GM06990 (cell line): ENCODE measurements around the gene SCT.

Experiments used
- DNase-seq: peaks from one replicate; pipeline ENCODE4 v3.0.0-alpha.2; 2011; ENCODE audit not compliant: insufficient read length; ENCODE audit errors: extremely low read depth
- H3K27me3 ChIP-seq: replicated peaks from 2 replicates; pipeline ENCODE4 v1.6.0; 2011; ENCODE audit warnings: low read length; ENCODE audit not compliant: control insufficient read depth, insufficient read depth
- H3K36me3 ChIP-seq: 2 replicates; pipeline ENCODE4 v1.5.1; 2011; ENCODE audit warnings: low read length; ENCODE audit not compliant: control insufficient read depth, insufficient read depth
- H3K4me3 ChIP-seq: replicated peaks from 2 replicates; pipeline ENCODE4 v1.5.1; 2011; ENCODE audit warnings: low read depth, mild to moderate bottlenecking, control low read depth, low read length
- TF ChIP-seq, protein P1 (sequence below): IDR thresholded peaks from 2 replicates; pipeline ENCODE4 v1.5.1; 2011; ENCODE audit warnings: low read length, control low read depth, mild to moderate bottlenecking, inconsistent platforms; ENCODE audit not compliant: insufficient read depth, poor library complexity, severe bottlenecking

The SCT gene

DNA sequence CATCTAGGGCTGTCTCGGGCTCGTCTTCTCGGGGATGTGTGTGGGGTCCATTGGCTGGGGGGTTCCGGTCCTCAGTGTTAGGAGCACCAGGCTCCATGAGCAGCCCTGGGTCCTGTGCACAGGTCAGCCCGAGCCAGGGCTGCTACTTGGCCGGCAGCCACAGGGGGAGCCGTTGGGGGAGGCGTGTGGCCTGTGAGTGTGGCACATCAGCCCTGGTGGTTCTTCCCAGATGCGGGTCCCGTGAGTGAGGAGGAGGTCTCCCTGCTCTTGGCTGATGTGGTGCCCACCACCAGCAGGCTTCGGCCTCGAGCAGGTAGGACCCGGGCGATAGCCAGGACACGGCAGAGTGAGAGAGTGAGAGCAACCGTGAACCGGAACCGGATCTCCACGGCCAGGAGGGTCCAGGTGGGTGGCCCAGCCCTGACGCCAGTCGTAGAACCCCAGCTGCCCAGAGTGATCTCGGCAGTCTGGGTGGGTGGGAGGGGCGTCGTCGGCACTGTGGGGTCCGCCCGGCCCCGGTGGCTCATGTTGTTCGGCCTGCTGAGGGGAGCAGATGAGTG lies 29.7 kb downstream of the SCT start:
- no peaks in the 10 kb centered on the region for H3K27me3 ChIP-seq
- no peak overlapping the region for H3K4me3 ChIP-seq
- peaks cover 47% of the 10 kb centered on the region for H3K36me3 ChIP-seq
- TF ChIP-seq, protein P1, sequence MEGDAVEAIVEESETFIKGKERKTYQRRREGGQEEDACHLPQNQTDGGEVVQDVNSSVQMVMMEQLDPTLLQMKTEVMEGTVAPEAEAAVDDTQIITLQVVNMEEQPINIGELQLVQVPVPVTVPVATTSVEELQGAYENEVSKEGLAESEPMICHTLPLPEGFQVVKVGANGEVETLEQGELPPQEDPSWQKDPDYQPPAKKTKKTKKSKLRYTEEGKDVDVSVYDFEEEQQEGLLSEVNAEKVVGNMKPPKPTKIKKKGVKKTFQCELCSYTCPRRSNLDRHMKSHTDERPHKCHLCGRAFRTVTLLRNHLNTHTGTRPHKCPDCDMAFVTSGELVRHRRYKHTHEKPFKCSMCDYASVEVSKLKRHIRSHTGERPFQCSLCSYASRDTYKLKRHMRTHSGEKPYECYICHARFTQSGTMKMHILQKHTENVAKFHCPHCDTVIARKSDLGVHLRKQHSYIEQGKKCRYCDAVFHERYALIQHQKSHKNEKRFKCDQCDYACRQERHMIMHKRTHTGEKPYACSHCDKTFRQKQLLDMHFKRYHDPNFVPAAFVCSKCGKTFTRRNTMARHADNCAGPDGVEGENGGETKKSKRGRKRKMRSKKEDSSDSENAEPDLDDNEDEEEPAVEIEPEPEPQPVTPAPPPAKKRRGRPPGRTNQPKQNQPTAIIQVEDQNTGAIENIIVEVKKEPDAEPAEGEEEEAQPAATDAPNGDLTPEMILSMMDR, result peak; percentile 14
- no peak for DNase-seq

GRCh38 chr11:596374-596773 lies 30.6 kb downstream of the SCT start:
- Histone ChIP-seq H3K4me3 (no peak overlapping the region), H3K27me3 (no peaks in the 10 kb centered on the region), H3K36me3 (peaks cover 46% of the 10 kb centered on the region)
- TF ChIP-seq, protein P1, result no peak
- no peak for DNase-seq

DNA sequence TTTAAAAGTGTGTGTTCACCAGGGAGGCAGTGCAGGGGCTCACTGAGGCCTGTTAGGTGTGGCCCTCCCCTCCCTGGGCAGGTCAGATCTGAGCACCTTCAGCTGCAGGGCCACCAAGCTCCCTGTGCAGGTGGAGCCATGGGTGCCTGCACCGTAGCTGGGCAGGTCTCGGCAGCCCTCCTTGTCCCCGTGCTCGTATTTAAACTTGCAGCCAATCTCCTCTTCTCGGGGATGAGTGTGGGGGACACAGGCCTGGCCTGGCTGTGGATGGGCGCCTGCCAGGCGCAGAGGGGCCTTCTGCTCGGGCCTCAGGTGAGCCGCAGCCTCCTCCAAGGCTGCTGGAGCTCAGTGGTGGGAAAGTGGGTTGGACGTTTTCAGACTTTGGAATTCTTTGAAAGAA lies 31.6 kb downstream of the SCT start:
- TF ChIP-seq, protein P1, result no peak
- no peak for DNase-seq
- Histone ChIP-seq H3K27me3 (no peaks in the 10 kb centered on the region), H3K36me3 (peaks cover 47% of the 10 kb centered on the region), H3K4me3 (no peak overlapping the region)

GRCh38 chr11:593347-593746 lies 33.6 kb downstream of the SCT start:
- TF ChIP-seq, protein P1, result no peak
- DNase-seq, result no peak
- H3K36me3 ChIP-seq, result peaks cover 51% of the 10 kb centered on the region

GRCh38 chr11:592918-593317 lies 34.1 kb downstream of the SCT start:
- H3K36me3 ChIP-seq, result peaks cover 50% of the 10 kb centered on the region
- H3K4me3 ChIP-seq, result no peak overlapping the region
- TF ChIP-seq, protein P1, result no peak
- no peaks in the 10 kb centered on the region for H3K27me3 ChIP-seq
- DNase-seq, result no peak

More at GRCh38 chr11:593347-593746, 33.6 kb downstream of the SCT start:
- Histone ChIP-seq H3K4me3 (no peak overlapping the region), H3K27me3 (no peaks in the 10 kb centered on the region)

DNA sequence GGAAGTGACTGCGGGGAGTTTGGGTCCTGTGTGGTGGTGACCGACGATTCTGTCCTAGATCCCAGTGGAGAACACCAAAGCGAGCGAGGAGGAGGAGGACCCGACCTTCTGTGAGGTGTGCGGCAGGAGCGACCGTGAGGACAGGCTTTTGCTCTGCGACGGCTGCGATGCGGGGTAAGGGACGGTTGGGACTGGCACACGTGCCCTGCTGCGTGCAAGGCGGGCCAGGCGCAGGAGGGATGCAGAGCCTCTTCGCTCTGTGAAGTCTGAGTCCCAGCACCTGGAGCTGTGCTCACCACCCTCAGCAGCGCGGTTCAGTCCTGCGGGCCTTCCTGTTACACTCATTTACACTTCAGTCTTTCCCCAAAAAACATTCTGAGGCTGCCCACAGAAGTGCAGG lies 34.5 kb downstream of the SCT start:
- H3K36me3 ChIP-seq, result peaks cover 49% of the 10 kb centered on the region
- TF ChIP-seq, protein P1, result no peak
- no peaks in the 10 kb centered on the region for H3K27me3 ChIP-seq
- no peak for DNase-seq
- no peak overlapping the region for H3K4me3 ChIP-seq
